Fibroblast of lung (primary cell): ENCODE data around the gene MGST2.

Source experiments
- EZH2 ChIP-seq: IDR thresholded peaks from 2 replicates; pipeline ENCODE4 v1.5.1; 2012; ENCODE audit warnings: low read length, control low read depth, mild to moderate bottlenecking; ENCODE audit errors: missing control alignments
- TF ChIP-seq, protein P1 (sequence below), 2 donors: IDR thresholded peaks in 1 of 2; conservative IDR thresholded peaks in 1 of 2; 1 replicate in 1 of 2; 2 replicates in 1 of 2; pipeline ENCODE4 v1.5.1; 2011 to 2012; ENCODE audit warnings: low read length in 2 of 2, control low read depth in 1 of 2, inconsistent platforms in 1 of 2, low read depth in 1 of 2, mild to moderate bottlenecking in 1 of 2

DNA sequence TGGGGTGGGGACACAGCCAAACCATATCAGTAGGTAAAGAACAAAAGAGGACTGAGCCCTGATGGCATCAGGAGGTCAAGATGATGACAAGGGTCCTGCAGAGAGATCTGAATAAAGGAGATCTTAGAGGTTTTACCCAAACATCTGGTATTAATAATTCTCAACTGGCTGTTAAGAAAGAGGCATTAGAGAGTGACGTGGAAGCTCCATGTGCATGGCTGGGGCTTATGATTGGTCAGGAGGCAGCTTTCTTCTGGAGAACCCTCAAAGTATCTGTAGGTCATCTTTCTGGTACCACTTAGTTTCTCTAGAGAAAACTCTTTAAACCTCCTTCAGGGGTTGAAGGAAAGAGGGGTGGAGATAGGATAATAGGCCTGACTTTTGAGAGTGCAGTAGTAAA is 18.7 kb downstream of the MGST2 start:
- TF ChIP-seq, protein P1, sequence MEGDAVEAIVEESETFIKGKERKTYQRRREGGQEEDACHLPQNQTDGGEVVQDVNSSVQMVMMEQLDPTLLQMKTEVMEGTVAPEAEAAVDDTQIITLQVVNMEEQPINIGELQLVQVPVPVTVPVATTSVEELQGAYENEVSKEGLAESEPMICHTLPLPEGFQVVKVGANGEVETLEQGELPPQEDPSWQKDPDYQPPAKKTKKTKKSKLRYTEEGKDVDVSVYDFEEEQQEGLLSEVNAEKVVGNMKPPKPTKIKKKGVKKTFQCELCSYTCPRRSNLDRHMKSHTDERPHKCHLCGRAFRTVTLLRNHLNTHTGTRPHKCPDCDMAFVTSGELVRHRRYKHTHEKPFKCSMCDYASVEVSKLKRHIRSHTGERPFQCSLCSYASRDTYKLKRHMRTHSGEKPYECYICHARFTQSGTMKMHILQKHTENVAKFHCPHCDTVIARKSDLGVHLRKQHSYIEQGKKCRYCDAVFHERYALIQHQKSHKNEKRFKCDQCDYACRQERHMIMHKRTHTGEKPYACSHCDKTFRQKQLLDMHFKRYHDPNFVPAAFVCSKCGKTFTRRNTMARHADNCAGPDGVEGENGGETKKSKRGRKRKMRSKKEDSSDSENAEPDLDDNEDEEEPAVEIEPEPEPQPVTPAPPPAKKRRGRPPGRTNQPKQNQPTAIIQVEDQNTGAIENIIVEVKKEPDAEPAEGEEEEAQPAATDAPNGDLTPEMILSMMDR (conservative IDR thresholded peaks at IDR 0.05 in 1 of 2, IDR thresholded peaks at IDR 0.05 in 1 of 2; ENCODE audit: low read depth in 1 of 2, low read length in 2 of 2): no peak
- TF ChIP-seq EZH2: no peak
